GM19238 (cell line): Measurements from ENCODE around the gene RASGRP1.

Experiments
- DNase-seq: peaks from one replicate; pipeline ENCODE4 v3.0.0; 2011; ENCODE audit warnings: low spot score; ENCODE audit not compliant: insufficient read length

RASGRP1 gene

DNA sequence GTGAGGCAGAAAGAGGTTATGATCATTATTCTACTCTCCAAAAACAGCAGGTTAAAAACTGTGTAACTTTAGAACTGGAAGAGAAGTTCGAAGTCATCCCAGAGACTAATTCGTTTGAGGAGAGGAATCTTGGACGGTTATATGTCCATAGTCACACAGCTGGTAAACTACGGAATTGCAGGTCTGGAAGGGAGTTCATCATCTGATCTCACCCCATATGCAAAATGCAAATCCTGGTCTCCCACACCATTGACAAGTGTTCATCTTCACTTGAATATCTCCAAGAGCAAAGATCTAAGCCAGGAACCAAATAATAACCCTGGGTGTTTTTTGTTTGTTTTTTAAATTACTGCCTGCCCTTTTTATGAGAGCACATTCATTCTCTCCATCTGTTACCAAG is 57.6 kb downstream of the RASGRP1 start:
- DNase-seq, result no peak

DNA sequence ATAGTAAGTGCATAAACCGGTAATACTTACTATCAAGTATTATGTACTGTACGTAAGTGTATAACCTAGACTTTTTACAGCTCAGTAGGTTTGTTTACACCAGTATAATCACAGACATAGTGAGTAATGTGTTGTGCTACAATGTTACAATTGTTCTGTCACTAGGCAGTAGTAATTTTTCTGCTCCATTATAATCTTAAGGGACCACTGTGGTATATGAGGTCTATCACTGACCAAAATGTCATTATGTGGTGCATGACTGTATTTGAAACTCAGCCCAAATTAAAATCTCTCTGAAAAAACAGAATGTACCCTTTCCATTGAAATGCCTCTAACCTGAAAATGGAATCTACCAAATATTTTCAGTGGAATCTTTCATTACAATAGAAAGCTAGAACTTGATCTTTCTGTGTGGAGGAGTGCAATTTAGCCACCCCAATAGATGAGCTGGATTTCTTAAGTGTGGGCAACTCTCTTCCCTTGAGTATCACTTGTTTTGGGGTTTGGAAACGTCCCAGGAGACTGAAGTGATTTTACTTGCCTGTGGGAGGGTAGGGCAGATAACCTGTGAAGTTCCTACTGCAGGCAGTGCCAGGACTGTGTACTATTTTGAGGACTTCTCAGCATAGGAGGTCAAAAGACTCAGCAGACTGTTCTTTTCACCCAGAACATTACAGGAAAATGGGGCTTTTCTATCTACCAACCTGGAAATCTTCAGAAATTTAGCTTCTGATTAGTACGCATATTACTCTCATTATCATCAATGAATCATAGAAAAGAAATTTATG is 59.7 kb downstream of the RASGRP1 start:
- DNase-seq, result no peak

DNA sequence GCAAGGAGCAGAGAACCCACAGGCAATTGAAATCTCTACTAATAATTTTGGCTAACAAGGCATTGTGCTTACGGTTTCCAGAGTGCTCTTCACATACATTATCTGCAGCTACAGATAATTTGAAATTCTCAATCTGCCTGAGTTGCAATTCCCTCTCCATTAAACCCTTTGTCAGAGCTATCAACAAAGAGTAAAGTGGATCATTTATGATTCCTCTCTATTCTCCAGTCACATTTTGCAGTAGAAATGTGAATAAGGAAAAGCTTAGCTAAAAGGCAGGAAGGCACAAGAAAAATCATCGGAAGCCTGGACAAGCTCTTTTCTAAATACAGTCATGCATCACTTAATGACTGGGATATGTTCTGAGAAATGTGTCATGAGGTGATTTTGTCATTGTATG is 61.1 kb downstream of the RASGRP1 start:
- no peak for DNase-seq

DNA sequence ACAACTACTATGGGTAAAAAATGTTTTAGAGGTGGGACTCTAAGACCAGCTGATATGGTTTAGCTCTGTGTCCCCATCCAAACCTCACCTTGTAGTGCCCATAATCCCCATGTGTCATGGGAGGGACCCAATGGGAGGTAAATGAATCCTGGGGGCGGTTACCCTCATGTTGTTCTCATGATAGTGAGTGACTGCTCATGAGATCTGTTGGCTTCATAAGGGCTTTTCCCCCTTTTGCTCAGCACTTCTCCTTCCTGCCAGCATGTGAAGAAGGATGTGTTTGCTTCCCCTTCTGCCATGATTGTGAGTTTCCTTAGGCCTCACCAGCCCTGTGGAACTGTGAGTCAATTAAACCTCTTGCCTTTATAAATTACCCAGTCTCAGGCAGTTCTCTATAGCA is 65.0 kb downstream of the RASGRP1 start:
- DNase-seq, result no peak

DNA sequence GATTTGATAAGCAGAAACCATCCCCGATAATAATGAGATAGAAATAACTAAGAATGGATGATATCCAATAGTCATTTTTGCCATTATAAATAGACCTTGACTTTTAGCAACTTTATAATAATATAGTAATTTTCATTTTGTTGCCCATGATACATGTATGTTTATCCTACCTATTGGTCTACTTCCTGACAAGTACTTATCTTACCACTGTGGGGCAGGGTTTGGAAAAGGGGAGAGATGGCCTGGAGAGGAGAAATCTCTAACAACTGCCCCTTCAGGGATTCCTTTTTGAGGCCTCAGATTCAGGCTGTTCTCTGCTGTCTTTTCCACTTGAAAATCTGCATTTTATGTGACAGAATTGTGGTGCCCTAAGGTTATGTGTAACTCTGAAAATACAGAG is 68.5 kb downstream of the RASGRP1 start:
- DNase-seq, result no peak

DNA sequence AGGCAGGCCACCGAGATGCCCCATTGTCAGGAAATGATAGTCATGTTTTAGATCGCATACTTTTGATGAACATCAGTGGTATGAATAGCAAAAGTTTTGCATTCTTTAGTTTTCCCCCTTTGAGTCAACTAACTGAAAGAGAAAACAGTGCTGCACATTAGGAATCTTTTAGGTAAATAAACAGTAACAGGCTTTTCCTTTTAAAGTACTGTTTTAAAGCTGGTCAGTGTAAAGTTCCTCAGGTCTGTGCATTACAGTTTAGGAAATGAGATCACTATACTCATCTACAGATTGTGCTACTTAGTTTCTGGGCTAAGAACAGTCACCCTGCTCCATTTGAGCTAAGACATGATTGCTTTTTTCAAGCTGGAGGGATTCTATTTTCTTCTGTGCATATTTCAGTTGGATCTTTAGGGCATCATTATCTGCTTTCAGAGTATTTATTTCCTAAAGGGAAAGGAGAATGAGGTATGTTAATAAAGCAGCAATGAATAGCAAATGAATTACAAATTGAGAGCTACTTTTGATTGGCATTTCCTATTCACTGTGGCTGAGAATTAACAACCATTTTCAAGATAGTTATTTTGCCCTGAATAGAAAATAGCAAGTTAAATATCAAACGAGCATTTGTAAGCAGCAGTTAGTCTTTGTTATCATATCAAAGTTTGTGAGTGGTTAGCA is 74.2 kb downstream of the RASGRP1 start:
- DNase-seq, result no peak

DNA sequence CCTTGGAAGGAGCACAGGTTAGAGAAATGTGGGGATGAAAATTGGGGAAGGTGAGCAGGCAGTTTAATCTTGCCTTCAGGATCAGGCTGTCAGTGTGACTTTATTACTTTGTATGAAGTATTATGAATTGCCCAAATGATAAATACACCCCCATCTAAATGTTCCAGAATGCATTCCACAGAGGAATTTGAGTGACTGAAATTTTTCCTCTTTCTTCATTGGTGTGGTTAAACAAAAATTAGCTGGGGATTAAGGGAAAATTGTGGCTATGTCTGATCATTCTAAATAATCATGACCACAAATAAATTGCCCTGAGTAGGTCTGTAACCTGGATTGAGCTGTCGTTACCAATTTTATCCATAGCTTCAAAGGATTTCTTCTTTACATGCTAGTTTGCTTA is 77.2 kb downstream of the RASGRP1 start:
- no peak for DNase-seq

DNA sequence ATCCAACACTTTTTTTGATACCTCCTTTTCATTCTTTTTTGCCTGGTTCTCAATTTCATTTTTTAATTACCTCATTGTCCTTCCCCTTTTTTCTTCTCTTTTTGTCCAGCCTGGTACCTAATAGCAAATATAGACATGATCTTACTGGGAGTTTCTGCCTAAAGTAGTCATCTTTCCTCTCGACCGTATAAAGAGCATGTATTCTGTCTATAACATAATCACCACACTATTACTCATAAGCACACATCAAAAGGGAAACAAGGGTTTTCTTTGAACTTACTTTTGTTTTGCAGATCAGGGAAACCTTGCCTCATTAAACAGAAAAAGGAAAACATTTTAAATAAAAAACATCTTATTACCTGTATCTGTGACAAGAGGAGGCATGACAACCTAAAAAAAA is 77.7 kb downstream of the RASGRP1 start:
- DNase-seq, result no peak

DNA sequence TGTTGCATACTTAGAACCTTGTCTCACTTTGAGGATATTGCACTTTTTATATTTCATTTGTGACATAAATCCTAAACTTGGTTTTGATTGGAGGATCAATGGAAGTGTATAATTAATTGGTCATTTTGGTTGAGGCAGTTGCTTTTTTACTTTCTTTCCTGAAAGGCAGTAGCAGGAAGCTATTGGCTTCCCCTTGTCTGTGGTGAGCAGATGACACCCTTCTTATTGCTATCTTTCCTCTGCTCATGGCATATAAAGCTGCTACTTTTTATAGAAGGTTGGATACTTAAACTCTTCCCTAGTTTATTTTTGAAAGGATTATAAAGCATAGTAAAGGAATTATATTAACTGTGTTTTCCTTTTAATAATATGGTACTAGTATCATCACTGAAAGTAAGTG is 82.0 kb downstream of the RASGRP1 start:
- no peak for DNase-seq

DNA sequence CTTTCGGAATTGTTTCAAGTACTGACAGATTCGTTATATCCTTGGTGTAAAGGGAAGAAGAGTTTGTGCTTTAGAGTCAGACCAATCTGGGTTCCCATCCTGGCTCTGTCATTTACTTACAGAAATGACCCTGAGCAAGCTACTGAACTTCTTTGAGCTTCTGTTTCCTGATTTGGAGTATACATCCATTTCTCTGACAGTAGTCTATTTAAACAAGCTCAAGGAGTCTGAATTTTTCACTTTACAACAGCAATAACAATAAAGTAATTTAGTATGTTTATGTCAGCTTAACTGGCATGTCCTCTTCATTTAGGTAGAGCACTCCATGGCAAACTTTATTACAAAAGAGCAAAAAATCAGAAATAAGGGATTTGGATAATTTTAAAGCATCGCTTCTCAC is 82.9 kb downstream of the RASGRP1 start:
- no peak for DNase-seq

DNA sequence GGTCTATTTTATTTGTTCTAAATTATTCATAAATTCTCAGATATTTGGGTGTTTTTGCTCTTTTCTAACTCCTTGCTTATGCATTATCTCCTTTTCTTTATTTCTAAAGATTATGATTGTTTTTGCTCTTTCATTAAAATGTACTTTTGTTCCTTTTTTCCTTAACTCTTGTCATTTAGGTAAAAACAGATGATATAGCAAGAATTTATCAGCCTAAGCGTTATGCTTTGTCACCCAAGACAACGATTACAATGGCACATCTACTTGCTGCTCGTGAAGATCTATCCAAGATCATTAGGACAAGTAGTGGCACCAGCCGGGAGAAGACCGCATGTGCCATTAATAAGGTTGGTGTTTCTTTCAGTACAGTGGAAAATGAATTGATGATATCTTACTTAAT is 83.5 kb downstream of the RASGRP1 start:
- no peak for DNase-seq

DNA sequence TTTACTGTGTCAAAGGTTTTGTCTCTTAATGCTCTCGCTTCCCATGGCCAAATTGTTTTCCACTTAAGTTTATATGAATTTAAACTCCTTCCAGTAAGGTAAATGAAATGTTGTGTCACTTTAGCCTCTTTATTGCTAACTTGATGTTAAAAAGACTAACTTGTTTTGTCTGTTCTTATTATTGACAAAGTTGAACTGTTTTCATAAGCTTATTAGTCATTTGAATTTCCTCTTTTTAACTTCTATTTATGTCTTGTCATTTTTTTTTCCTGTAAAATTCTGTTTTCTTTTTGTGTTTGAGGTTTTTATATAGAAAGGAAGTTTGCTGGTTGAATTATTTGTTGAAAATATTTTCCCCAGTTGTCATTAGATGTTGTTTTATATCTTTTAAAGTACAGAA is 84.9 kb downstream of the RASGRP1 start:
- DNase-seq, result no peak

DNA sequence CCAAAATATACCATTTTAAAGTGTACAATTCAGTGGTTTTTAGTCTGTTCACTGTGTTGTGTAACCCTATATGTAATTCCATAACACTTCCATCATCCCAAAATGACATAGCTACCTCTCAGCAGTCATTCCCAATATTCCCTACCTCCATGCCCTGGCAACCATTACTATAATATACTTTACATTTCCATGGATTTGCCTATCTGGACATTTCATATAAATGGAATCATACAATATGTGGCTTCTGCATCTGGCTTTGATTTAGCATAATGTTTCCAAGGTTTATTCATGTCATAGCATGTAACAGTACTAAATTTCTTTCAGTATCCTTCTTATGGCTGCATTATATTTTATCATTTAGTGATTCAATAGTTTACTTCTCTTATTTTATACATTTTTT is 85.3 kb downstream of the RASGRP1 start:
- no peak for DNase-seq

DNA sequence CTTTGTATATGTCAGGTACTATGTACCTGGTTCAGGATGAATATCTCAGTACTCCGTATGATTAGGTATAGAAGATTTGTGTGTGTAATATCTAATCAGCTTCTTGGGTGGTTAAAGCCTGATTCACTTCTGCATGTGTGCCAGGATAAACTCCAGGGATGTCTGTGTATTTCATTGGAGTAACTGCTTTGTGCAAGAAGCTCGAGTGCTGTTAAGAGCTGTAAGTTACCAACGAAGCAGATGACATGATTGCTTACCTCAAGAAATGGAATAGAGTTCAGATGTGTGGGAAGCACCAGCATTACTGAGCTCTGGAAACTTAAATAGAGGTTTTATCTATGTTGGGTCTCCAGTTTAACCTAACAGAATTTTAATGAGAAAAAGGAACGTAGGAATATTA is 87.0 kb downstream of the RASGRP1 start:
- no peak for DNase-seq

DNA sequence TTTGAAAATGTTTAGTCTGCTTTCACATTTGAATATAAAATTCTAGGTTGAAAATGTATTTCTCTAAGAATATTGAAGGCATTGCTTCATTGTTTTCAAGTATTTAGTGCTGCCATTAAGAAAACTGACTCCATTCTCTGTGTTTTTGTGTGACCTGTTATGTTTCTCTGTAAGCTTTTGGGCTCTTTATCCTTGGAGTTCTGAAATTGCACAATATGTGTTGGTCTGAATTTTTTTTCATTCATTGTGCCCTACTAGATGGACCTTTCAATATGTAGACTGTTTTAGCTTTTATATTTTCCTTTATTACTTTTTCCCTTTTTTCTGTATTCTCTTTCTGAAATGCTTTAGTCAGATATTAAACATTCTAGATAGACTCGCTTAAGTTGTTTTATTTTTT is 88.5 kb downstream of the RASGRP1 start:
- no peak for DNase-seq

DNA sequence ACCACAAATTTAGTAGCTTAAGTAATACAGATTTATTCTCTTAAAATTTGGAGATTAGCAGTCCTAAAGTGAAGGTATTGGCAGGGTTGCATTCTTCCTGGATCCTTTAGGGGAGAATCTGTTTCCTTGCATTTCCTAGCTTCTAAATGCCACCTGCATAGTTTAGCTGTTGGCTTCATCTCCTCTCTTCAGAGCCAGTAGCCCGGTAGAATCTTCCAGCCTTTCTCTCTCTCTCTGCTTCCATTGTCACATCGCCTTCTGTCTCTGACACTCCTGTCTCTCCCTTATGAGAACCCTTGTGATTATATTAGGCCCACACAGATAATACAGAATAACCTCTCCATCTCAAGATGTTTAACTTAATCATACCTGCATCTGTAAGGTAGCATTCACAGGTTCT is 89.3 kb downstream of the RASGRP1 start:
- no peak for DNase-seq

DNA sequence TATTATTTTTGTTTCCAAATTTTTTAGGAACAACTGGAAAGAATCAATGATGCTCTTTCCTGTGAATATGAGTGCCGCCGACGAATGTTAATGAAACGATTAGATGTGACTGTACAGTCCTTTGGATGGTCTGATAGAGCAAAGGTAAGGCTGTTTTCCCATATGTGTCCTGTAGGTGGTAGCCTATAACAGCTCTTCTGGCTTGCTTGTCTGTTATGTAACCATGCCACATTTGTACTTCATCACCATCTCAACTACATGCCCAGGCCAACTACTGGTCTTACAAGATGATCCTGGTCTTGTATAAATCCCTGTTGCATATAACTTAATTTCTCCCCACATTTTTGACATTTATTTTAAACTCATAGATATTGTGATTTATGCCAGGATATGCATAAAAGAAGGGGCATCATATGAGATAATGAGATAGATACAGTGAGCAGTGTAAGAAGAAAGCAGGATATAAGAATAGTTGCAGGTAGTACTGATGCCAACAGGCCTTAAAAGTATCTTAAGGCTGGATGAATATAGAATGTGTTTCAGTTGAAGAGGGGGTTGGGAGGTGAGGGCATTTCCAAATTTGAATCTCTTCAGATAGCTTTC is 90.4 kb downstream of the RASGRP1 start:
- DNase-seq, result no peak

DNA sequence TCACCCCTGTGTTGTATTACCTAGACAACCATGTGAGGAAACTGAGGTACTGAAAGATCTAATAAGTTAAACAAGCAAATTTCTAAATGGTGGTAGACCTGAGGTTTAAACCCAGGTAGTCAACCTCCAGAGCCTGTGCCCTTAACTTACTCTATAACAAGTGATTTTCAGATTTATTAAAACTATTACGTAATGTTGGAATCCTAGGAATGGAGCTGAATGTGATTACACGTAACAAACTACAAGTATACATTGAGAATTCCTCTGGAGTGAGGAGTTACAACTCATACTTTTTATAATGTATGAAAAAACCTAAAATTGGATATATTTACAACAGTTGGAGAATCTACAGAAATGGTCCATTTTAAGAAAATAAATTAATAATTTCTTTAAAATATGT is 92.6 kb downstream of the RASGRP1 start:
- no peak for DNase-seq

DNA sequence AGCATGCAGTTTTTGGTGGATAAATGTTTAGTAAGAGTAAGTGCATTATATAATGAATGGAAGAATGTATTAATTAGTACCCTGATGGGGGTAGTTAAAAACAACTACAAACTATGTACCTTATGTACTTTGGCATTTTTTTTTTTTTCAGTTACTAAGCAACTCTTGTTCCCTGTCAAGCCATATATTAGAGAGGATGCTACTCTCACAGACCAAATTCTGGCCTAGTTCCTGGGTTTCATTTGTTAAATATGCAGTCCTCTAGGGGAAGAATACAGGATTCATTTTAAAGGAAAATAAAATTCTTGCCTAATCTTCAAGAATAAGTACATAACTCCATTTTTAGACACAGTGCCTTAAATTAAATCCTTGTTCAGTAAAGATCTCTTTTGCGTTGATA is 93.8 kb downstream of the RASGRP1 start:
- no peak for DNase-seq

DNA sequence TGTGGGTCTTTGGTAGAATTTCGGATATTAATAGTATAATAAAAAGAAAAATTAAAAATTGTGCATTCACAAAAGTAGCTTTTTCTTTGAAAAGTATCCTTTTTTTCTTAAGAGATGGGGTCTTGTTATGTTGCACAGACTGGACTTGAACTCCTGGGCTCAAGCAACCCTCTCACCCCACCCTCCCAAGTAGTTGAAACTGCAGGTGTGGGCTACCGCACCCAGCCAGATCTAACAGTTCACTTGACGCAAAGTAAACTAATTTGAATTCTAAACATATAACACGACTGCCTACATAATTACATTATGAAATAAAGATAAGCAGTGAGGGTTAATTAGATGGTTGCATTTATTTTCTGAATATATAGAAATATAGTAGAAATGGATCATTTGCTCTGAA is 99.9 kb downstream of the RASGRP1 start:
- no peak for DNase-seq

DNA sequence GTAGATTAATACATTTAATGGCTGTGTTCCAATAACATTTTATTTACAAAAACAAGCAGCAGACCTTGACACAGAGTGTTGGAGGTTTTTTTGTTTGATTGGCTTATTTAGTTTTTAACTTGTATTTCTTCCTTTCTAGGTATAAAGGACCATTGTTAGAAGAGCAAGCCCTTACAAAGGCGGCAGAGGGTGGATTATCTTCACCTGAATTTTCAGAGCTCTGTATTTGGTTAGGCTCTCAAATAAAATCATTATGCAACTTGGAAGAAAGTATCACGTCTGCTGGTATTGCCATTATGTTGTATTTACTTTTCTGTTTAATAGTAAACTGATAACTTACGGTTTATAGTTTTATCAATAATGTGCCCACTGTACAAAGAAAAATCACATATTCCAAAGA is 100.7 kb downstream of the RASGRP1 start:
- DNase-seq, result no peak

DNA sequence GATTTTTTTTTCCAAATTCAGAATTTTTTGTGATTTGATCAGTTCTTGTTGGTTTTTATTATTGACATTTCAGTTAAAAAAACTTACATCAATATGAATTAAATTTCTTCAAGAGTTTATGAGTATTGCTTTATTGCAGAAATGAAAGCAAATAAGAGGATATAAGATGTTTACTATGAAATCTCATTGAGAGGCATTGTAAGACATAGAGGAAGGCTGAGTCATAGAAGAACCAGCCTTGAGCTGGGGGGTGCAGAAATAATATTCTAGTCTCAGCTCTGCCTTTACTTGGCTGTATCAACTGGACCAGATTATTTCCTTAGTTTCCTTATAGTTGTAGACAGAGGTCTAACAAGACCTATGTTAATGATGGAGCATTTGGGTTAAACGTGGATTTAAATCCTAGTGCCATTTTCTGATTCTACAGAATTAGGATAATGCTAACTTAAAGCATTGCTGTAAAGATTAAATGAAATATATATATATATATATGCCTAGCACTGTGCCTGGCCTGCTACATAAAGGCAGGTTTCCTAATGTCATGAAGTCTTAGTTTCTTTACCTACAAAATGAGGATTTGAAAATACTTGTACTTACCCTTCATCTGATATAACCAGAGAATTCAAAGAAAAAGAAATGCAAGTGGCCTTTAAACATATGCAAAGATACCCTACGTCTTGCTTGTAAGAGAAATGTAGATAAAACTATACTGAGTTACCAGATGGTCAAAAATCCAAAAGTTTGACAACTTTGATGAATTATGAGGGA is 103.4 kb downstream of the RASGRP1 start:
- no peak for DNase-seq
